ENCODE data around the gene CD151.

CD151 gene

DNA sequence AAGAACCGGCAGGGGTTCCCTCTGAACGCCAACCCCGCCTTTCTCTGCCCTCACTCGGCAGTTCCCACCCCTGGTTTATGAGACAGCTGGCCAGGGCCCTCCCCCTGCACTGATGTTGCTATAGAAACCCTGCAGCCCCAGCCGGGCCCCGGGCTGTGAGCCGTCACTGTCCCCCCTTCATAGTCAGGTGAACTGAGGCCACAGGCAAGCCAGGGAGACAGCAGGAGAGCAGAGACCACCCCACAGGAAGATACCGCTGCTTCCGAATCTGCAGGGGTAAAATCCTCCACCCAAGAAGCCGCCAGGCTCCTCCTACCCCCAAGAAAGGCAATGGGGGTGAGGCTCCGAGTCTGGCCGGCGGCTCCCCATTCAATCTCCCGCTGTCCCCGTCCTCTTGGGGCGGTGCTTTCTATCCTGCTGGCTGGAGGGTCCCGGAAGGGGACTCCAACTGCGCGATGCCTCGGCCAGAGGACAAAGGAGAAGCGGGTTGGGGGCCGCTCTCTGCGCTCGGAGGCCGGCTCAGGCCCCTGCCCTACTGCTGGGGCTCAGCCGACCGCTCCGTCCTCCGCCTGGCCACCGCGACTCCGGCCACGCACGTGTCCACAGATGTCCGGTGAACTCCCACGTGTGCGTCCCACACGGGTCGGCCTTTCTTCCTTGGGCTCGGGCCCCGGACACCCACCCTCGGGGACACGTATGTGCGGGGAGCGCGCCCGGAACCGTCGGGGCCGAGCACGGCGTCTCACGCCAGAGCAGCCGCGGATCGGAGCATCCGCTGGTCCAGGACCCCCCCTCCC lies 35.3 kb upstream of the CD151 start:
- peak in 1 of 2 donors; percentile 50 for DNase-seq (ENCODE audit: low read depth in 2 of 2)

GRCh38 chr11:798093-798713 lies 34.5 kb upstream of the CD151 start, which contains the start of gene SLC25A22:
Gene SLC25A22 (minus strand): TSS chr11:798281. CDS start chr11:795006, 3,275 bp downstream.
- DNase-seq (ENCODE audit: low read depth in 2 of 2), result peak; percentile 68

DNA sequence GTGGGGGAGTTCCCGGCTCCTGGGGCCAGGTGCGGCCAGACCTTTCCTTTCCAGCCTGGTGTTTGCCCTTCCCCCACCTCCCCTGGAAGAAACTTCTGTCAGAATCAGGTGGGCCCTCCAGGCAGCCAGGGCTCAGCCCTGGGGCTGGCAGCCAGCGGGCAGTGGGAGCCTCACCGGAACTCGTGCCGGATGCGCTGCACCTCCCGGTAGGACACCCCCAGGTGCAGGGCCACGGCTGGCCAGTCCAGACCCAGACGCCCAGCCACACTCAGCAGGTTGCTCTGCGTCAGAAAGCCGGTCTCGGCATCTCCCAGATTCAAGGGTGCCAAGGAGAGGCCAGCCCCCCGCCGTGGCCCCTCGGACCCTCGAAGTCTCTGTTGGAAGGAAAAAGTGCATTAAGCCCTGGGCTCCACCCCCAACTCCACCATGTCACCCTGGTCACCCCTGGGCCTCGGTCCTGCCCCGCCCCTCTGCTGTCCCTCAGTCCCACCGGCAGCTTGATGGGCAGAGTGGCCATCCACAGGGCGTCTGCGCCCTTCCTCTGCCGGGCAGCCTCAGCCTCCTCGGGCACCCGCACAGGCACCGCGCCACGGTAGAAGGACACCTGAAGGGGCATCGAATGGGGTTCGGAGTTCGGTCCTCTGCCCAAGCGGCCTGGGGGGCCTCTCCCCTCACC lies 33.0 kb upstream of the CD151 start:
- no peak for DNase-seq (ENCODE audit: low read depth in 2 of 2)

DNA sequence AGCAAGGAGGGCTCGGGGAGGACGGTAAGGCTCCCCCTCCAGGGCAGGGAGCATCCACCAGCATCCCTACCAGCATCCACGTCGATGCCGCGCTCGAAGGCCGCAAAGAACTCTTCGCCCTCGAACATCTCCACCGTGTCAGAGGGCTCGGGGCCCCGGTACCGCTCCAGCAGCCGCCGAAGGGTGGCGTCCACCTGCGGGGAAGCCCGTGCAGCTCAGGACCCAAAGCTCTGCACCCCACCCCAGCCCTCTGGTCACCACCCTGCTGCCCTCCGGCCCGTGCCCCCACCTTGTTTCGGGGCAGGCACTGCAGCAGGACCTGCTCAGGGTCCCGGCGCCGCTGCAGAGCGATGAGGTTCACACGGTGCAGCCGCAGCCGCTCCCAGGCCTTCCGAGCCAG lies 32.3 kb upstream of the CD151 start:
- no peak for DNase-seq (ENCODE audit: low read depth in 2 of 2)

- no peak for DNase-seq (ENCODE audit: low read depth in 2 of 2)
These were observed 31.5 kb upstream of the CD151 start for GRCh38 chr11:801097-801780.

DNA sequence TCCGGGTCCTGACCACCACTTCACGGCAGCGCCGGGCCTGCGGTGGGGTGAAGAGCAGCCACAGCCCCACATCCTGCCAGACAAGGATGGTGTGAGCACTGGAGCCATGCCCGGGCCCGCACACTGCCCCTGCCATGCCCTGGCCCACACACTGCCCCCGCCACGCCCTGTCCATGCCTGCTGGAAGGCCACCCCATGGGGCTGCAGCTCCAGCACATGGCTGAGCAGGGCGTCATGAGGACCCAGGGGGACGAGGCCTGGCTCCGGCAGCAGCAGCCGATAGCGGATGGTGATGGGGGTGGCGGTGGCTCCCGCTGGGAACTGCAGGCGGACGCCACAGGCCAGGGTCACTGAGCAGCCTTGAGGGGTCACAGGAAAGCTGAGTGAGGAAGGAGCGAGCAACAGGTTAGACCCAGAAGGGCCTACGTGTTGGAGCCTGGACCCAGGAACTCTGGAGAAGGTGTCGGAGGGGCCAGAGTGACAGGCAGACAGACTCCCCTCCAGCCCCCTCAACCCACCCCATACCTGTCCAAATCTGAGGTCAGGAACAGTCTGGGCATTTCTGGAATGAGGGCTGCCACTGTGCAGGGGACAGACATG lies 30.6 kb upstream of the CD151 start:
- no peak for DNase-seq (ENCODE audit: low read depth in 2 of 2)

DNA sequence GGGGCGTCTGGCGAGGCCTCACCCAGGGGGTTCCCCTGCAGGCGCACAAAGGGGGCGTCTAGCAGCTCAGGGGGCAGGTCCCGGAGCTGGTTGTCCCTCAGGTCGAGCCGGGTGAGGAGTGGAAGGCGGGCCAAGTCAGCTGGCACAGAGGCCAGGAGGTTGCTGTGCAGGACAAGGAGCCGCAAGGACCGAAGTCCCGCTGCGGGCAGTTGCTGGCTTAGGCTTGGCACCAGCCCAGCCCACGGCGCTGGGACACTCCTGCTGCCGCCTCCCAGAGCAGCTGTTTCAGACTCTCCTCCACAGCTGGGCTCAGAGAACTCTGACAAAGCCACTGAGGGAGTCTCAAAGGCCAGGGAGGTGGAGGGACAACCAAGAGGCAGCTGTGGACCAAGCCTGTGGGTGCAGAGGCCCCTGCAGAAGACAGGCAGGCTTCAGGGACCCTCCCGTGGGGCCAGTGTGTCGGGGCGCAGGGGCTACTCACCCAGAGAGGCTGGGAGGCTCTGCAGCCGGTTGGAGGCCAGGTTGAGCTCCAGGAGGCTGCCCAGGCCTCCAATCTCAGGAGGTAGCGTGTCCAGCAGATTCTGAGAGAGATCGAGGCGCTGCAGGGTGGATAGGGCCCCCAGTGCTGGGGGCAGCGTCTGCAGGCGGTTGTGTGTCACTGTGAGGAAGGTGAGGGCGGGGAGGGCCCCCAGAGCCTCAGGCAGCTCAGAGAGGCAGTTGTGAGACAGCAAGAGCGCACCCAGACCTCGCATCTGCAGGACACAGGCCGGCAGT lies 29.9 kb upstream of the CD151 start:
- DNase-seq (ENCODE audit: low read depth in 2 of 2), result no peak

- no peak for DNase-seq (ENCODE audit: low read depth in 2 of 2)
These were observed 29.3 kb upstream of the CD151 start for GRCh38 chr11:803467-803742.

DNA sequence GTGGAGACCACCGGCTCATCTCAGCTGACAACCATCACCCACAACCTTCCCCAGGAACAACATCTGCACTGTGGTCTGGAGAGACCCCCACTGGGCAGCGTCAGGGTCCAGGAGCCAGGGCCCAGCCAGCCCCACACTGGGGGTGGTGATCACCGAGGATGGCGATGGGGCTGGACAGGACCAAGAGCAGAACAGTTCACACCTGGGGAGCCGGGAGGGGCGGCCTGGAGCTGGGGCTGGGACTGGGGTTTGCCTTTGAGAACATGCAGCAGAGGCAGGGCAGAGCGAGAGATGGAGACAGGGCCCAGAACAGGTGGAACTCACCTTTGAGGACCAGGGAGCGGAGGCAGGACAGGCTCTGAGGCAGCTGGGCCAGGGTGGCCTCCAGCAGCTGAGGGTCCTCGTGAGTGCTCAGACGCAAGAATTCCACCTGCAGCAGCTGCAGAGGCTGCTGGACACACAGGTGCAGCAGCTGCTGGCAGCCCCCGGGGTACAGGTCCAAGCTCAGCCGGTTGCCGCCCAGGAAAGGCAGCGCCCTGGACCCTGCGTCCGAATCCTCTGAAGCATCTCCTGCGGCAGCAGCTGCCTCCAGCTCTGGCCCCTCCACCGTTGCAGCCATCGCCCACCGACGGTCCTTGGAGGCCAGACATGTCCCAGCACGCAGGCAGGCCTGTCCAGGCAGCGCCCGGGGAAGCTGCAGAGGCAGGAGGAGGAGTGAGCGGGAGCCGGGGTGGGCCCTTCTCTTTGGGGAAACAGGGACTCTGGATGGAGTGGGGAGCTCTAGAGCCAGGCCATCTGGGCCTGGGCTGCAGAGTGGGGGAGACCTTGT lies 28.8 kb upstream of the CD151 start:
- no peak for DNase-seq (ENCODE audit: low read depth in 2 of 2)

DNA sequence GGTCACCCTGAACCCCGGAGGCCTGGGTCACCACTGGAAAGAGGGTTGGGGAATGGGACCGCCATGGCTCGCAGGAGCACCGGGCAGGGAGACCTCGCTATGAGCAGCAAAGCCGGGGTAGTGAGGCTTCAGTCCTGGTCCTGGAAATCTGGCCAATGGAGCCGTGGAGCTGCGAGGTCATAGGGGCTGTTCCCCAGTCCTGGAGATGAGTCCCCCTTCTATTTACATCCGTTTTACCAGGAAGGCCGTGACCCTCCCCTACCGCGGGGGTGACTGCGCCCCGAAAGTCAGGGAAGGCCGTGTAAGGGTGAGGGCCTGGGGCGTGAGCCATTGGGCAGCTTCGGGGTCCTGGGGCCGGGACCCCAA lies 28.2 kb upstream of the CD151 start:
- DNase-seq (ENCODE audit: low read depth in 2 of 2), result no peak

DNA sequence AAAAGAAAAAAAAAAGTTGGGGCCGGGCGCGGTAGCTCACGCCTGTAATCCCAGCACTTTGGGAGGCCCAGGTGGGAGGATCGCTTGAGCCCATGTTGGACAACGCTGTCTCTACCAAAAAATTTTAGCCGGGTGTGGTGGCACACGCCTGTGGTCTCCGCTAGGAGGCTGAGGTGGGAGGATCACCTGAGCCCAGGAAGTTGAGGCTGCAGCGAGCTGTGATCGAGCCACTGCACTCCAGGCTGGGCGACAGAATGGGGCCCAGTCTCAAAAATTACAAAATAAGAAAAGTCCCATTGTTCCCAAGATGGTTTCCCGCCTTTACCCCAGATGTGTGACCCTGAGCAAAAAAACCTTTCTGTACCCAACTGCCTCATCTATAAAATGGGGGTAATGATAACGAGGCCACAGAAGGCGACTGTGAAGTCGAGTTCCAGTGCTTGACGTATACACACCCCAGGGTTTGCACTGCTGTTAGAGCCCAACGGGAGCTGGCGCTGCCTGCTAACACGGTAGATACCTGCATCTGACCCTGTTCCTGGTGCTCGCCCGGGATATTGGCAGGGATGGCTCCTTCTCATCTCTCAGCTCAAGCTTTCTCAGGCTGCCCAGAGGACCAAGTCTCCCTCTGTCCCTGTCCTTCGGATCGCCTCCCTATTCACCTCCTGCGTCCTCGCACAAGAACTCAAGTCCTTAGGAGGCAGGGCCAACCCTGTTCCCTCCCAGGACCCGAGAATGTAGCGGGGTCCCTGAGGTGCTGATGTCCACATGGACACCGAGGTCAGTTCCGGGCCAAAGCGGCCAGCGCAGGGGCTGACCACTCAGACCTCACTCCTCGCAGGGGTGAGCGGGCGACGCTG lies 24.1 kb upstream of the CD151 start:
- no peak for DNase-seq (ENCODE audit: low read depth in 2 of 2)

DNA sequence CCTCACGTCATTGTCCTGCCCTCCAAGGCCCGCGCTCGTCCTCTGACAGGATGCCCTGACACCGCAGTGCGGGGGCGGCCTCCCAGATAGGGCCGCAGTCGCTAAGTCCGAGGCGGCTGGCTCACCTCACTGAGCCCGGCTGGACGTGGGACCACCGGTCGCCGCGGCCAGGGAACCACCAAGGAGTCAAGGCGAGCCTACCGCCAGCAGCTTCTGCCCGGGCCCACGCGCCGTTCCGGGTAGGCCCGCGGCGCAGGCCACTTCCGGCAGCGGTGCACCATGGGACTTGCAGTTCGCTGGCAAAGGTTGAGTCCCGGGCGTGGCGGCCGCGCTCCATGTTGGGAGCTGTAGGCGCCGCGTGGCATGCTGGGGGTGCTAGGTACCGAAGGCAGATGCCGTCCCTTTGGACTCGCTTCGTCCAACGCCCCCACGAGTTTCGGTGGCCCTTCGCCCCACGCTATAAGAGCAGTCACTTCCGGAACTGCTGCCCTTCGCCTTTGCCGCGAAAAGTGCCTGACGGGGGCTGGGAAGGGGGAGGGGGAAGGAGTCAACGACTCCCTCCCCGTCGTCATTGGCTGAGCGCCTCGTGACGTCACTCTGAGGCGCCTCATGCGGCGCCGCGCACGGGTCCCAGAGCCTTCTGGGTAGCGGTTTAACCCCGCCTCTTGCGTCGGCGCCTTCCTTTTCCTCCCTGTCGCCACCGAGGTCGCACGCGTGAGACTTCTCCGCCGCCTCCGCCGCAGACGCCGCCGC lies 23.3 kb upstream of the CD151 start, which contains the start of gene RPLP2:
RPLP2 (plus strand) TSS at position 681 of the 753 bp plus-strand sequence. CDS start 268 bp downstream, outside the sequence.
- peak; percentile 95 to 96 for DNase-seq (ENCODE audit: low read depth in 2 of 2)

DNA sequence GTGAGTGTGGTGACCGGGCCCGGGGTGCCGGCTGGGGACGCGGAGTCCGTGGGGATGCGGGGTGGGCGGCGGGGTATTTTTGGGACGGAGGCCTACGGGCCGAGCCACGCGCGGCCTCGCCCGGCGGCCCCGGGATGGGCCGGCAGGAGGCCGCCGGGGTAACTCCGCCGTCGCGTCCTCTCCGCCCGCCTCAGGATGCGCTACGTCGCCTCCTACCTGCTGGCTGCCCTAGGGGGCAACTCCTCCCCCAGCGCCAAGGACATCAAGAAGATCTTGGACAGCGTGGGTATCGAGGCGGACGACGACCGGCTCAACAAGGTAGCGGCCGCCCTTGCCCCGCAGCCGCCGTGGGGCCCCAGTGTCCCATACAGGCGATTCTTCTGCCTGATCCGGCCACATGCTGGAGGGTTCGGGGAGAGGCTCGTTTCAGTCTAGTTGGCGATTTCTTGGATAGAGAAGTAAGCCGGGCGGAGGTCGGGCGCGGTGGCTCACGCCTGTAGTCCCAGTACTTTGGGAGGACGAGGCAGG lies 22.6 kb upstream of the CD151 start:
- DNase-seq (ENCODE audit: low read depth in 2 of 2), result no peak

DNA sequence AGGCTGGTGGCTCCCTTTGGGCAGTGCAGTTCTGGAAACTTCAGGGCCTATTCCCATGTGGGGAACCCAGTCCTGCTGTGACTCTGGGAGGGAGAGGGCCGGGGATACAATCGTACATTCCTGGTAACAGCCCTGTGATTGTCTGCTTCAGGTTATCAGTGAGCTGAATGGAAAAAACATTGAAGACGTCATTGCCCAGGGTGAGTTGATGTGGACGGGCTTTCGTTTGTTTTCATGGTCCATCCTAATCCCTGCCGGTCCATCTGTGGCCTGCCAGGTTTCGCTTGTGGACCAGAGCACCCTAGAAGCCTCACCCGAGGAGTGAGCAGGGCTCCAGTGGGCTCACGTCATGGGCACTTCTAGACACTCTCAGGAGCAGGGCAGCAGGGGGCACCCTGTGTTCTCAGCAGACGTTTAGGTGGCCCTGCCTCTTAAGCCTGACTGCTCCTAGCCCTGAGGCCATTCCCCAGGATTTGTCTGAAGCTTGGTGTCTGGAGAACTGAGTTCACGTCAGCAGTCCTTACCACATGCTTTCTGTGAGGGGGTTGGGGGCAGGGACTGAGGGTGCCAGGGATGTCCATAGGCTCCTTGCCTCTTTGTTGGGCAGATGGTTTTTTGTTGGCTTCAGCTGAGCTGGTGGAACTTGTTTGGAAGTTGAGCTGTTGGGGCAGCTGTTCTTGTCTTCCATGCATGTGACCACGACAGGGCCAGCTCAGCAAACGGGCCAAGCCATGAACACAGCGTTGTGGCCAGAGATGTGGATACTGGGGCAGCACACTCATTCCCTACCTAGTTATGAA lies 21.1 kb upstream of the CD151 start:
- no peak for DNase-seq (ENCODE audit: low read depth in 2 of 2)

DNA sequence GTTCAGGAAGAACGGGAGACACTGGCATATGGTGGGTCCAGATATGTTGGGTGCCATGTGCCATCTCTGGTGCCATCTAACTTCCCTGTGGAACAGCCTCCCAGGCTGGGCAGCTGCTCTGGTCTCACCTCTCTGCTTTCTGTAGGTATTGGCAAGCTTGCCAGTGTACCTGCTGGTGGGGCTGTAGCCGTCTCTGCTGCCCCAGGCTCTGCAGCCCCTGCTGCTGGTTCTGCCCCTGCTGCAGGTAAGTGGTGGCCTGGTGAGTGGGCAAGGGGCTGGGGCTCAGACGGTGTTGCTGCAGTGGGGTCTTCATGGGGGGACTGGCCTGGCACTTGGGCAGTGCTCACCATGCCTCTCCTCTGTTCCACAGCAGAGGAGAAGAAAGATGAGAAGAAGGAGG lies 20.4 kb upstream of the CD151 start:
- DNase-seq (ENCODE audit: low read depth in 2 of 2), result no peak

DNA sequence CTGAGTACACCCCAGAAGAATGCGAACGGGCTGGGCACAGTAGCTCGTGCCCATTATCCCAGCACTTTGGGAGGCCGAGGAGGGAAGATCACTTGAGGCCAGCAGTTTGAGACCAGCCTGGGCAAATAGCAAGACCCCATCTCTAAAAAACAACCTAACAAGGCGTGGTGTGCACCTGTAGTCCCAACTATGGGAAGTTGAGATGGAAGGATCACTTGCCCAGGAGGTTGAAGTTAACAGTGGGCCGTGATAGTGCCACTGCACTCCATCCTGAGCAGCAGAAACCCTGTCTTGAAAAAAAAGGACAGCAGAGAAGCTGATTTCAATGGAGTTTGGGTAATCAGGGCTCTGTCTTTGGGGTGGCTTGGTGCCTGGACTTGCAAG lies 19.7 kb upstream of the CD151 start:
- no peak for DNase-seq (ENCODE audit: low read depth in 2 of 2)

DNA sequence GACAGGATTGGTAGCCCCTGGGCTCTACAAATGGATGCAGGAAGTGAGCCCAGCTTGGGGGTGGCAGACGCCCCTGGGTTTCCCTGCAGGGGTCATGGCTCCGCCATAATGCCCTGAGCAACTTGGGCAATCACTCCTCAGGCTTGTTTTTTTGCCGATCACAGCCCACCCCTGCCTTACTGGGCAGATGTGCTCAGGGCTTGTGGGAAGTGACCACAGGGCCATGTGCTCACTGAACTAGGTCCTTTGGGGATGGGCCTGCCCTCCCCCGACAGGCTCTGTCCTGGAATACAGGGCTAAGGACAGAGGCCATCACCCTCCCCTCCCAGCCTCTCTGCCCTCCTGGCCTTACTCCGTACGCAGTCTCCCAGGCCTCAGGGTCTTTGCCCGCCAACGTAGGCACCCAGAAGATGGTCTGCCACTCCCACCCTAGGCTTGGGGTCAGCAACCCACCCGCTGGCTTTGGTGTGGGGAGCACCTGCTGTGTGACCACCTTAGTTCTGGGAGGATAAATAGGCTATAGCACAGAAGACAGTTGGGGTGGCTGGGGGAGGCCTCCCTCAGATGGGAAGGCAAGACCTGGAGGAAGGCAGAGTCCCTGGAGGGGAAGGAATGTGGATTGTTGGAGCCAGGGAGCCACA lies 19.2 kb upstream of the CD151 start:
- DNase-seq (ENCODE audit: low read depth in 2 of 2), result no peak
